Activated T-helper 1 cell treated with anti-CD3 and anti-CD28 coated beads, Interleukin-12 subunit alpha, Interleukin-12 subunit beta, Interleukin-2, Interleukin-4 antibody, amounts not matched to agents 30 ng/mL and 10 ng/mL and 1 ng/mL, durations not matched to agents 14 hours and 24 hours and 36 hours (primary cell): ENCODE data around the gene GSTM5. TPM values are rescaled to one million over a fixed set of nuclear protein-coding genes. Genes with fewer than 3 reads are reported as not detected.
A peak's percentile ranks its signal among the peaks of the same experiment; 100 is the strongest.
"Not testable (repeated sequence)": the region's sequence is repeated elsewhere in the genome, so short reads cannot be mapped to it uniquely, and the experiment has no call there.

Experiments
- DNase-seq: peaks from one replicate; pipeline ENCODE4 v3.0.0; 2021; ENCODE audit warnings: low spot score
- H3K27ac Mint-ChIP-seq: one replicate; pipeline ENCODE4 v1.8.0; 2021; ENCODE audit warnings: mild to moderate bottlenecking, mixed read lengths
- H3K27me3 Mint-ChIP-seq: one replicate; pipeline ENCODE4 v1.8.0; 2022; ENCODE audit warnings: mild to moderate bottlenecking, moderate library complexity, mixed read lengths; ENCODE audit not compliant: insufficient read depth
- H3K36me3 Mint-ChIP-seq: one replicate; pipeline ENCODE4 v1.8.0; 2021; ENCODE audit warnings: low read depth, mixed read lengths
- H3K4me1 Mint-ChIP-seq: one replicate; pipeline ENCODE4 v1.8.0; 2021; ENCODE audit warnings: low read depth, mixed read lengths
- H3K4me3 Mint-ChIP-seq: one replicate; pipeline ENCODE4 v1.8.0; 2021; ENCODE audit warnings: mild to moderate bottlenecking, moderate library complexity, mixed read lengths
- H3K9me3 Mint-ChIP-seq: one replicate; pipeline ENCODE4 v1.8.0; 2021; ENCODE audit warnings: mixed read lengths
- intact Hi-C: fragments of 100-400 bp; cut with micrococcal nuclease; formaldehyde crosslinking; loops from one replicate; pipeline ENCODE4 v1.15.1; 2024
- total RNA-seq: library from RNA; stranded (reverse); gene quantifications from 2 replicates; pipeline ENCODE4 v1.2.3, GENCODE V29; 2022

GSTM5 gene
- 0.08 TPM in 1 of 2 replicates, not detected in the other for total RNA-seq

- H3K36me3 Mint-ChIP-seq, H3K27me3 Mint-ChIP-seq, DNase-seq, intact Hi-C loops, H3K4me1 Mint-ChIP-seq: not testable (repeated sequence)
- peak within 1 kb of the TSS; percentile 53 for H3K27ac Mint-ChIP-seq
- peaks cover 15% of the 10 kb centered on the region for H3K9me3 Mint-ChIP-seq
- peak within 1 kb of the TSS; percentile 77 for H3K4me3 Mint-ChIP-seq
Observed at GRCh38 chr1:109711593-109712320, at the start of gene GSTM5. TSS of gene GSTM5 (plus strand) at chr1:109712251. CDS start at chr1:109712313, 62 bp downstream.

GRCh38 chr1:109664671-109665070, 47.4 kb upstream of the GSTM5 start:
- Mint-ChIP-seq H3K36me3 (peaks cover 14% of the 10 kb centered on the region), H3K4me1 (peaks cover 15% of the 10 kb centered on the region), H3K9me3 (no peaks in the 10 kb centered on the region), H3K27ac (no peak overlapping the region), H3K27me3 (no peaks in the 10 kb centered on the region), H3K4me3 (no peak overlapping the region)
- intact Hi-C loops: no loop called here
- DNase-seq: no peak

DNA sequence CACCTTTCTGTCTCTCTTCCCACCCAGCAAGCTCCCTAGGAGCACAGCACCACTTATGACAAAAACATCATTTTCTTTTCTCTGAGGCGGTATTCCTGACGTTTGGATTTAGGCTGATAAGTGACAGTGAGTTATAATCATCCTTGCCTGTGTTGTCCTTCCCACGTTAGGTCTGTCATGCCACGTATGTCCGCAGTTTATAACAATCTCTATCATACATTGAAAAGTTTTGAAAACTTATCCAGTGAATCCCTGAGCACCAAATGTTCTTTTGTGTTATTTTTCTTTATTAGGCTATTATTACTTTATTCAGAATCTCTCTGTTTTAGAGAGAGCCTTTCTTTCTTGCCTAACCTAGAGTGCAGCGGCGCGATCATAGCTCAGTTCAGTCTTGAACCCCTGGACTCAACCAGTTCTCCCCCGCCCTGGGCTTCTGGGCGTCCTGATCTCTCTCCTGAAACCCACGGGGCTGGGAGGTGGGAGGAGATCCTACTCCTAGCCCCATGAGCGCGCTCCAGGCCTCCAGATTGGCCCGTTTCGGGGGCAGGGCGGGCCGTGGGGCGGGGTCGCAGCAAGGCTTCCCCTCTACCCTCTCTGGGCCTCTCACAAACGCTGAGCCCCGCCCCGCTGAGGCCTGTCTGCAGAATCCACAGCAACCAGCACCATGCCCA, 44.5 kb upstream of the GSTM5 start, which contains the start of gene GSTM2:
Gene GSTM2 (plus strand): TSS at position 606 of the 671 bp plus-strand sequence. CDS start 59 bp downstream, at position 665.
- intact Hi-C loops: loop anchor here (1.0 to 2.0 kb wide), 3 partner anchors 11 to 47 kb away; partner anchors contain the start of genes GSTM1 and GSTM4
- Mint-ChIP-seq H3K4me3 (peak within 1 kb of the TSS; percentile 73), H3K27ac (no peak within 1 kb of the TSS), H3K27me3 (no peaks in the 10 kb centered on the region), H3K36me3 (peaks cover 5% of the 10 kb centered on the region), H3K9me3 (no peaks in the 10 kb centered on the region), H3K4me1 (peaks cover 16% of the 10 kb centered on the region)
- peak; percentile 83 for DNase-seq

DNA sequence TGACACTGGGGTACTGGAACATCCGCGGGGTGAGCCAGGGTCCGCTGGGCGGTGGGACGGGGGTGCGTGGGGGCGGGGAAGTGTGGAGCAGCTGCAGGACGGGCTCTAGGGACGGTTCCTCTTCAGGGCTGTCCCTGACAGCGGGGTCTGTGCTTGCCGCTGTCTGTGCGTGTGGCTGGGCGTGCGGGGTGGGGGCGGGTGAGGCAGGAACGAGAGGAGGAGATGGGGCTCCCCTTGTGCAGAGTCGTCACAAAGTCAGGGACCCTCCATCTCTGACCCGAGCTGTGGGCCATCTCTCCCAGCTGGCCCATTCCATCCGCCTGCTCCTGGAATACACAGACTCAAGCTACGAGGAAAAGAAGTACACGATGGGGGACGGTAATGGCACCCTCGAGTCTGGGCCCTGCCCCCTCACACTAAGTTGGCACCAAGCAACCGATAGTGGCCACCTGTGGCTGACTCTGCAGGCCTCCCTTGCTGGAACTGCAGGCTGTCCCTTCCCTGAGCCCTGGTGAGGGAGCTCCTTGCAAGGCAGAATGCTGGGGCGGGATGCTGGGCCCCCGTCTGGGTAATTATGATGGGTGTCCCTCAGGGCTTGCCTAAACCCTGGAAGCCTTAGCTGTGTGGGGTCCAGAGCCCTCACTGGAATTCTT, 43.8 kb upstream of the GSTM5 start:
- H3K27ac Mint-ChIP-seq: no peak overlapping the region
- no peak for DNase-seq
- H3K9me3 Mint-ChIP-seq: no peaks in the 10 kb centered on the region
- intact Hi-C loops: loop anchor here (2.0 kb wide), 2 partner anchors 19 to 47 kb away; partner anchors contain the start of gene GSTM1
- H3K4me3 Mint-ChIP-seq: peak overlapping the region; percentile 73
- peaks cover 5% of the 10 kb centered on the region for H3K36me3 Mint-ChIP-seq
- H3K27me3 Mint-ChIP-seq: no peaks in the 10 kb centered on the region
- H3K4me1 Mint-ChIP-seq: peaks cover 16% of the 10 kb centered on the region

- Mint-ChIP-seq H3K36me3 (peaks cover 5% of the 10 kb centered on the region), H3K27me3 (no peaks in the 10 kb centered on the region), H3K9me3 (no peaks in the 10 kb centered on the region), H3K27ac (peak overlapping the region; percentile 79), H3K4me1 (peaks cover 16% of the 10 kb centered on the region), H3K4me3 (peak overlapping the region; percentile 71)
- intact Hi-C loops: loop anchor here (2.0 kb wide), 2 partner anchors 17 to 49 kb away; partner anchors contain the start of gene GSTM1
- no peak for DNase-seq
Observed at GRCh38 chr1:109669246-109669948, 42.7 kb upstream of the GSTM5 start.

DNA sequence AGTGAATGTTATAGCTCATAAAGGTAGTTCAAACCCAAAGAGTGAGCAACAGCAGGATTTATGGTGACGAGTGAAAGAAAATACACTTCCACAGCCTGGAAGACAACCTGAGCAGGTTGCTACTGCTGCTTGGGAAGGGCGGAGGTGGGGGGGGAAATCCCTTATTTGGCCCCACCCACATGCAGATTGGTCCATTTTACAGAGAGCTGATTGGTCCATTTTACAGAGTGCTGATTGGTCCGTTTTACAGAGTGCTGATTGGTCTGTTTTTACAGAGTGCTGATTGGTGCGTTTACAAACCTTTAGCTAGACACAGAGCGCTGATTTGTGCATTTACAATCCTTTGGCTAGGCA, 42.1 kb upstream of the GSTM5 start:
- intact Hi-C loops: loop anchor here (2.0 kb wide), 2 partner anchors 17 to 49 kb away; partner anchors contain the start of gene GSTM1
- not testable (repeated sequence) for H3K9me3 Mint-ChIP-seq, H3K36me3 Mint-ChIP-seq, DNase-seq, H3K27me3 Mint-ChIP-seq
- peak overlapping the region; percentile 79 for H3K27ac Mint-ChIP-seq
- H3K4me3 Mint-ChIP-seq: peak overlapping the region; percentile 71
- H3K4me1 Mint-ChIP-seq: peaks cover 16% of the 10 kb centered on the region

- DNase-seq: no peak
- H3K4me3 Mint-ChIP-seq: no peak overlapping the region
- no peaks in the 10 kb centered on the region for H3K9me3 Mint-ChIP-seq
Observed at GRCh38 chr1:109671067-109671466, 41.0 kb upstream of the GSTM5 start.

DNA sequence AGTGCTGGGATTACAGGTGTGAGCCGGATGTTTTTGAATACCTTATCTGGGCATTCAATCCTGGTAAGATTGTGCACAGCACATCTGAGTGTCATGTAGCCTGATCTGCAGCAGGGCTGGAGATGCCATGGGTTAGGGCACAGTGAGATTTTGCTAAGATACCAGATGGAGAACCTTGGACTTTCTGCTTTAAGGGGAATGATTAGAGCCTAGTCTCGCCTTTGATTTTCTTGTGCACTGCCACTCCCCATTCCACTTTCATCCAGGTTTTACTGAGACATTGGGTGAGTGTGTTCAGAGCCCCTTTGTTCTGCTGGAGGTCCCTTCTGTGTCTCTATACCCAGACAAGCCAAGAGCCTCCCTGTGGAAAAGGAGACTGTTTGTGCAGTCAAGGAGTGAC, 38.2 kb upstream of the GSTM5 start:
- H3K36me3 Mint-ChIP-seq, intact Hi-C loops, H3K4me3 Mint-ChIP-seq, H3K27me3 Mint-ChIP-seq, H3K4me1 Mint-ChIP-seq, H3K27ac Mint-ChIP-seq, DNase-seq, H3K9me3 Mint-ChIP-seq: not testable (repeated sequence)

More at GRCh38 chr1:109671067-109671466, 41.0 kb upstream of the GSTM5 start:
- peaks cover 5% of the 10 kb centered on the region for H3K36me3 Mint-ChIP-seq
- intact Hi-C loops: no loop called here
- no peak overlapping the region for H3K27ac Mint-ChIP-seq
- H3K4me1 Mint-ChIP-seq: peaks cover 16% of the 10 kb centered on the region
- no peaks in the 10 kb centered on the region for H3K27me3 Mint-ChIP-seq

DNA sequence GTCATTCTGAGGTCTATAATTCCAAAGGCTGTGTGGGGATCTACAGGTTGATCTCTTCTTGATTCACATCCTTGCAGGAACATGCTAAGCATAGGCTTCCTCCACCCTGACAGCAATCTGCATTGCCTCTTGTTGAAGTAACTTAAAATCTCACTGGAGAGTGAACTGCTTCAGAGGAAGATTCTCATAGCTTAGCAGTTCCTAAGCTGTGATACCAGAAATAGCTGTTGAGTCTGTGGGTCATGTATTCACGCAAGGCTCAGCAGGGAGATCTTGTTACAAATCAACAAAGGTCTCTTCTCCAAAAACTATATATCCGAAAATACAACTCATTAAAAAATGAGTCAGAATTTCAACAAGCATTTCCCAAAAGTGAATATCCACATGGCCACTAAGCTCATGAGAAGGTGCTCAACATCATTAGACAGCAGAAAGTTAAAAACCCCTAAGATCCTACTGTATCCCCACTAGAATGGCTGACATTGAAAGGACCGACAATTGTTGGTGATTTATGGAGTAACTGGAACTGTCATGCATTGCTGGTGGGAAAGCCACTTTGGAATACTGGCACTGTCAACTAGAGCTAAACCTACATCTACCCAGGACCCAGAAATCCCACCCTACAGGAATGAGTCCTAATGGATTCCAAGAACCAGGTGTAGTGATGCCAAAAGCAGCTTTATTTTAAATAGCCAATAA, 35.2 kb upstream of the GSTM5 start:
- H3K36me3 Mint-ChIP-seq, H3K27ac Mint-ChIP-seq, DNase-seq, intact Hi-C loops, H3K9me3 Mint-ChIP-seq, H3K27me3 Mint-ChIP-seq, H3K4me1 Mint-ChIP-seq, H3K4me3 Mint-ChIP-seq: not testable (repeated sequence)

DNA sequence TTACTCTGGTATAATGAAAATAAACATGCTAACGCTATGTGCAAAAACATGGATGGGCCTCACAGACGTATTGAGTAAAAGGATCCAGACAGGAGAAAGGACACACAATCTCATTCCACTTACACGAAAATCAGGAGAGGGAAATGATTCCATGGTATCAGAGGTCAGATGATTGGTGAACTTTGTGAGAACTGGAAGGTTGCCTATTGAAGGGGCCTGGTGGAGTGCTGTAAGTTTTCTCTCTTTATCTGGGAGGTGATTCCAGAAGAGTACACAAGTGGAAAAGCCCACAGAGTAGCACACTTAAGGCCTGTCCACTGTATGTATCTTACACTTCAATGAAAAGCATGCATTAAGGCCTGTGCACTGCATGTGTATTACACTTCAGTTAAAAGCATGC, 34.6 kb upstream of the GSTM5 start:
- no peaks in the 10 kb centered on the region for H3K4me1 Mint-ChIP-seq
- no peaks in the 10 kb centered on the region for H3K9me3 Mint-ChIP-seq
- no peaks in the 10 kb centered on the region for H3K36me3 Mint-ChIP-seq

GRCh38 chr1:109678637-109679036, 33.4 kb upstream of the GSTM5 start:
- H3K36me3 Mint-ChIP-seq, H3K9me3 Mint-ChIP-seq, intact Hi-C loops, H3K27me3 Mint-ChIP-seq, H3K4me1 Mint-ChIP-seq, DNase-seq, H3K27ac Mint-ChIP-seq, H3K4me3 Mint-ChIP-seq: not testable (repeated sequence)

More for the DNA sequence above, 34.6 kb upstream of the GSTM5 start:
- Mint-ChIP-seq H3K4me3 (no peak overlapping the region), H3K27ac (no peak overlapping the region), H3K27me3 (no peaks in the 10 kb centered on the region)
- intact Hi-C loops: no loop called here
- DNase-seq: no peak

DNA sequence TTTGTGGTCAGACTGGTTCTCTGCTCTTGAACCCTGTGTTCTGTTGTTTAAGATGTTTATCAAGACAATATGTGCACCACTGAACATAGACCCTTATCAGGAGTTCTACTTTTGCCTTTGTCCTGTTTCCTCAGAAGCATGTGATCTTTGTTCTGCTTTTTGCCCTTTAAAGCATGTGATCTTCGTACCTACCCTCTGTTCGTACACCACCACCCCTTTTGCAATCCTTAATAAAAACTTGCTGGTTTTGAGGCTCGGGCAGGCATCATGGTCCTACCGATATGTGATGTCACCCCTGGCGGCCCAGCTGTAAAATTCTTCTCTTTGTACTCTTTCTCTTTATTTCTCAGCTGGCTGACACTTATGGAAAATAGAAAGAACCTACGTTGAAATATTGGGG, 27.3 kb upstream of the GSTM5 start:
- not testable (repeated sequence) for H3K9me3 Mint-ChIP-seq, H3K4me3 Mint-ChIP-seq, H3K27me3 Mint-ChIP-seq, DNase-seq, H3K36me3 Mint-ChIP-seq, H3K27ac Mint-ChIP-seq
- intact Hi-C loops: loop anchor here (5.0 kb wide), 2 partner anchors 58 to 257 kb away; partner anchors contain the start of genes GSTM3 and PSMA5
- H3K4me1 Mint-ChIP-seq: peaks cover 18% of the 10 kb centered on the region
